Stomach (tissue), 4 donors: ENCODE measurements around the gene PARP11.

Experiments used
- CTCF ChIP-seq, 7 experiments: fragments of 450-650 bp in 4 of 7; fragments of 200-600 bp in 3 of 7; sonication (generic) in 3 of 7; IDR thresholded peaks; one replicate each; pipeline ENCODE4 v1.5.1; 2016 to 2019; ENCODE audit warnings: antibody characterized with exemption in 7 of 7, control low read depth in 2 of 7, mild to moderate bottlenecking in 1 of 7
- EP300 ChIP-seq: sonication (generic); formaldehyde crosslinking; IDR thresholded peaks from one replicate; pipeline ENCODE4 v1.6.1; 2017; ENCODE audit warnings: antibody characterized with exemption
- POLR2A ChIP-seq, 4 donors: fragments of 450-650 bp; IDR thresholded peaks; one replicate each; pipeline ENCODE4 v1.6.1; 2016; ENCODE audit warnings: antibody characterized with exemption in 4 of 4, control low read depth in 2 of 4, mild to moderate bottlenecking in 1 of 4, moderate library complexity in 1 of 4
- POLR2AphosphoS5 ChIP-seq, 3 donors: sonication (generic); formaldehyde crosslinking; IDR thresholded peaks; one replicate each; pipeline ENCODE4 v1.6.1; 2016; ENCODE audit warnings: antibody characterized with exemption in 3 of 3

GRCh38 chr12:3771853-3772252, 101.3 kb downstream of the PARP11 start:
- no peak for TF ChIP-seq POLR2A (IDR thresholded peaks at IDR 0.05)
- TF ChIP-seq CTCF (IDR thresholded peaks at IDR 0.05), result no peak
- no peak for TF ChIP-seq POLR2AphosphoS5 (IDR thresholded peaks at IDR 0.05)
- TF ChIP-seq EP300, result no peak
